Smooth muscle cell (in vitro differentiated cells): ENCODE data around the gene RASGRP3. TPM values are rescaled to one million over a fixed set of nuclear protein-coding genes. Genes with fewer than 3 reads are reported as not detected.

Experiments
- DNase-seq: peaks from one replicate; lab custom pipeline; 2025; ENCODE audit not compliant: unreplicated experiment; lab: John Stamatoyannopoulos, UW
- H2AFZ ChIP-seq: fragments of 200-600 bp; sonication (generic); 2 replicates; pipeline ENCODE4 v1.6.0; 2016; ENCODE audit warnings: antibody characterized with exemption, low read depth, mild to moderate bottlenecking
- H3F3A ChIP-seq: fragments of 200-600 bp; sonication (generic); 2 replicates; pipeline ENCODE4 v1.6.0; 2017; ENCODE audit warnings: antibody characterized with exemption, low read depth
- H3K27ac ChIP-seq: fragments of 200-600 bp; sonication (generic); 2 replicates; pipeline ENCODE4 v1.5.1; 2016; ENCODE audit warnings: low read depth, mild to moderate bottlenecking
- H3K27me3 ChIP-seq: fragments of 200-600 bp; sonication (generic); 2 replicates; pipeline ENCODE4 v1.6.1; 2016; ENCODE audit warnings: low read depth, mild to moderate bottlenecking
- H3K36me3 ChIP-seq: fragments of 200-600 bp; sonication (generic); 2 replicates; pipeline ENCODE4 v1.5.1; 2016; ENCODE audit warnings: low read depth
- H3K4me1 ChIP-seq: fragments of 200-600 bp; sonication (generic); 2 replicates; pipeline ENCODE4 v1.5.1; 2016; ENCODE audit warnings: low read depth
- H3K4me2 ChIP-seq: fragments of 200-600 bp; sonication (generic); 2 replicates; pipeline ENCODE4 v1.6.0; 2016; ENCODE audit warnings: mild to moderate bottlenecking
- H3K4me3 ChIP-seq: fragments of 200-600 bp; sonication (generic); 2 replicates; pipeline ENCODE4 v1.5.1; 2016; ENCODE audit warnings: mild to moderate bottlenecking
- H3K79me2 ChIP-seq: fragments of 200-600 bp; sonication (generic); 2 replicates; pipeline ENCODE4 v1.6.0; 2016; ENCODE audit warnings: low read depth, mild to moderate bottlenecking
- H3K9ac ChIP-seq: fragments of 200-600 bp; sonication (generic); 2 replicates; pipeline ENCODE4 v1.6.0; 2016; ENCODE audit warnings: low read depth
- H3K9me3 ChIP-seq: fragments of 200-600 bp; sonication (generic); replicated peaks from 2 replicates; pipeline ENCODE4 v1.5.1; 2016; ENCODE audit warnings: low read depth
- H4K20me1 ChIP-seq: fragments of 200-600 bp; sonication (generic); 2 replicates; pipeline ENCODE4 v1.6.0; 2016; ENCODE audit warnings: low read depth
- CTCF ChIP-seq: fragments of 200-600 bp; sonication (generic); IDR thresholded peaks from 2 replicates; pipeline ENCODE4 v1.5.1; 2017; ENCODE audit warnings: borderline replicate concordance, mild to moderate bottlenecking, antibody characterized with exemption; ENCODE audit not compliant: insufficient read depth, poor library complexity, severe bottlenecking
- WGBS: methylation state at CpG from one replicate; pipeline ENCODE4 v1.1.7; 2016; ENCODE audit warnings: low lambda C conversion rate; 5-methylcytosine and 5-hydroxymethylcytosine counted together
- polyA plus RNA-seq: library from polyadenylated mRNA; unstranded; fragments of >200 nt; fragmentation: Nextera tagmentation; extraction: Ambion mirVana; gene quantifications from 2 replicates; pipeline ENCODE4 v1.2.1, GENCODE V29; 2016
- total RNA-seq: library from RNA; depleted of rRNA; stranded (reverse); fragments of >200 nt; gene quantifications from 2 replicates; pipeline ENCODE4 v1.2.3, GENCODE V29; 2014

Gene RASGRP3
- total and polyA plus RNA-seq, 2 experiments from 2014 or later, result 0.10 to 0.31 TPM

GRCh38 chr2:33529771-33530481 lies 53.5 kb downstream of the RASGRP3 start:
- peak; percentile 2 for DNase-seq
- H3K9ac ChIP-seq, result peak overlapping the region; percentile 63
- H3K9me3 ChIP-seq, result no peaks in the 10 kb centered on the region
- H3K27ac ChIP-seq, result peak overlapping the region; percentile 83
- no peak for TF ChIP-seq CTCF
- H3K36me3 ChIP-seq, result no peaks in the 10 kb centered on the region
- no peaks in the 10 kb centered on the region for H4K20me1 ChIP-seq
- H3K4me1 ChIP-seq, result no peaks in the 10 kb centered on the region
- peak overlapping the region; percentile 38 for H3K4me2 ChIP-seq
- 33% methylated on average over 6 of the region's 6 CpGs for WGBS
- peaks cover 4% of the 10 kb centered on the region for H3F3A ChIP-seq
- H3K79me2 ChIP-seq, result no peaks in the 10 kb centered on the region
- no peaks in the 10 kb centered on the region for H3K27me3 ChIP-seq
- H2AFZ ChIP-seq, result no peak overlapping the region
- no peak overlapping the region for H3K4me3 ChIP-seq

- no peaks in the 10 kb centered on the region for H3K27me3 ChIP-seq
- H3K36me3 ChIP-seq, result no peaks in the 10 kb centered on the region
- H2AFZ ChIP-seq, result peak overlapping the region; percentile 41
- H3K9me3 ChIP-seq, result no peaks in the 10 kb centered on the region
- DNase-seq, result no peak
- H3K4me2 ChIP-seq, result peak overlapping the region; percentile 10
- H3K4me1 ChIP-seq, result no peaks in the 10 kb centered on the region
- H3K27ac ChIP-seq, result peak overlapping the region; percentile 83
- WGBS, result 88% methylated on average over 10 of the region's 10 CpGs
- peak overlapping the region; percentile 63 for H3K9ac ChIP-seq
- no peak for TF ChIP-seq CTCF
- H3F3A ChIP-seq, result peaks cover 4% of the 10 kb centered on the region
- no peak overlapping the region for H3K4me3 ChIP-seq
- no peaks in the 10 kb centered on the region for H4K20me1 ChIP-seq
- no peaks in the 10 kb centered on the region for H3K79me2 ChIP-seq
These were observed 54.5 kb downstream of the RASGRP3 start for GRCh38 chr2:33530690-33531548.

GRCh38 chr2:33531549-33532059 lies 55.2 kb downstream of the RASGRP3 start:
- H3K79me2 ChIP-seq, result no peaks in the 10 kb centered on the region
- no peak overlapping the region for H3K9ac ChIP-seq
- no peaks in the 10 kb centered on the region for H4K20me1 ChIP-seq
- no peak for TF ChIP-seq CTCF
- peaks cover 4% of the 10 kb centered on the region for H3F3A ChIP-seq
- 71% methylated on average over 3 of the region's 3 CpGs for WGBS
- H3K9me3 ChIP-seq, result no peaks in the 10 kb centered on the region
- no peak overlapping the region for H3K4me2 ChIP-seq
- peak overlapping the region; percentile 19 for H3K27ac ChIP-seq
- H3K27me3 ChIP-seq, result no peaks in the 10 kb centered on the region
- no peak overlapping the region for H3K4me3 ChIP-seq
- no peaks in the 10 kb centered on the region for H3K4me1 ChIP-seq
- H2AFZ ChIP-seq, result no peak overlapping the region
- H3K36me3 ChIP-seq, result no peaks in the 10 kb centered on the region
- DNase-seq, result no peak
